DND-41 (cell line): ENCODE data around the gene SNTB2.
"Not testable (repeated sequence)": the region's sequence is repeated elsewhere in the genome, so short reads cannot be mapped to it uniquely, and the experiment has no call there.

Experiments
- ATAC-seq: fragments of 200-7000 bp; cut with Tn5 transposase; 3 replicates; pipeline ENCODE4 v1.9.1; 2021; ENCODE audit warnings: low read depth; ENCODE audit not compliant: insufficient read depth
- DNase-seq: peaks from one replicate; pipeline ENCODE4 v3.0.0-alpha.2; 2020
- H2AFZ ChIP-seq: 2 replicates; pipeline ENCODE4 v1.6.0; 2012; ENCODE audit warnings: low read depth, low read length
- H3K27ac ChIP-seq: 2 replicates; pipeline ENCODE4 v1.5.1; 2012; ENCODE audit warnings: low read length, inconsistent platforms
- H3K27me3 ChIP-seq: fragments of 200-600 bp; sonication (generic); 2 replicates; pipeline ENCODE4 v1.6.0; 2012; ENCODE audit warnings: low read length, mild to moderate bottlenecking, inconsistent platforms; ENCODE audit not compliant: insufficient read depth, poor library complexity
- H3K36me3 ChIP-seq: 2 replicates; pipeline ENCODE4 v1.5.1; 2012; ENCODE audit warnings: low read length, inconsistent platforms; ENCODE audit not compliant: insufficient read depth
- H3K4me1 ChIP-seq: 2 replicates; pipeline ENCODE4 v1.5.1; 2012; ENCODE audit warnings: mild to moderate bottlenecking, low read length; ENCODE audit not compliant: insufficient read depth
- H3K4me2 ChIP-seq: 2 replicates; pipeline ENCODE4 v1.6.0; 2012; ENCODE audit warnings: mild to moderate bottlenecking, moderate library complexity, low read length, inconsistent platforms; ENCODE audit not compliant: insufficient read depth
- H3K4me3 ChIP-seq, 2 experiments: fragments of 200-600 bp in 1 of 2; shearing (Covaris generic) in 1 of 2; 2 replicates each; pipeline ENCODE4 v1.5.1; 2012 to 2016; ENCODE audit warnings: inconsistent platforms in 2 of 2, low read length in 2 of 2, mild to moderate bottlenecking in 2 of 2, low read depth in 1 of 2, moderate library complexity in 1 of 2
- H3K79me2 ChIP-seq: 2 replicates; pipeline ENCODE4 v1.6.0; 2012; ENCODE audit warnings: low read length, inconsistent platforms; ENCODE audit not compliant: insufficient read depth
- H3K9ac ChIP-seq: 2 replicates; pipeline ENCODE4 v1.6.0; 2012; ENCODE audit warnings: low read depth, mild to moderate bottlenecking, inconsistent platforms, low read length, moderate library complexity
- H3K9me3 ChIP-seq: 2 replicates; pipeline ENCODE4 v1.5.1; 2012; ENCODE audit warnings: low read length, moderate library complexity, mild to moderate bottlenecking, inconsistent platforms; ENCODE audit not compliant: insufficient read depth, severe bottlenecking
- H4K20me1 ChIP-seq: 2 replicates; pipeline ENCODE4 v1.6.0; 2012; ENCODE audit warnings: low read length; ENCODE audit not compliant: insufficient read depth
- CTCF ChIP-seq: IDR thresholded peaks from 2 replicates; pipeline ENCODE4 v1.5.1; 2012; ENCODE audit warnings: borderline replicate concordance, low read length, moderate library complexity, mild to moderate bottlenecking; ENCODE audit not compliant: poor library complexity, severe bottlenecking; ENCODE audit errors: extremely low read depth
- EZH2 ChIP-seq: IDR thresholded peaks from 3 replicates; pipeline ENCODE4 v1.6.1; 2012; ENCODE audit warnings: borderline replicate concordance, low read depth, mild to moderate bottlenecking, moderate library complexity, low read length, inconsistent platforms; ENCODE audit not compliant: severe bottlenecking

SNTB2 gene

GRCh38 chr16:69277413-69277812, 90.4 kb downstream of the SNTB2 start:
- no peak for TF ChIP-seq EZH2
- ATAC-seq (no peak), DNase-seq (no peak)
- no peaks in the 10 kb centered on the region for H3K79me2 ChIP-seq
- H3K27ac ChIP-seq = no peak overlapping the region
- no peak overlapping the region for H3K4me3 ChIP-seq
- H3K9ac ChIP-seq = no peak overlapping the region
- H3K36me3 ChIP-seq = no peaks in the 10 kb centered on the region
- no peak overlapping the region for H2AFZ ChIP-seq
- H3K27me3 ChIP-seq = no peaks in the 10 kb centered on the region
- H3K4me1 ChIP-seq = no peaks in the 10 kb centered on the region
- H4K20me1 ChIP-seq = no peaks in the 10 kb centered on the region
- H3K9me3 ChIP-seq = no peaks in the 10 kb centered on the region
- no peak overlapping the region for H3K4me2 ChIP-seq

GRCh38 chr16:69283851-69284250, 96.9 kb downstream of the SNTB2 start:
- H3K27me3 ChIP-seq = no peaks in the 10 kb centered on the region
- no peaks in the 10 kb centered on the region for H3K4me1 ChIP-seq
- H2AFZ ChIP-seq = no peak overlapping the region
- no peak overlapping the region for H3K4me2 ChIP-seq
- no peaks in the 10 kb centered on the region for H3K9me3 ChIP-seq
- no peak for ATAC-seq
- no peak overlapping the region for H3K9ac ChIP-seq
- peaks cover 20% of the 10 kb centered on the region for H3K36me3 ChIP-seq
- no peak for DNase-seq
- no peak overlapping the region for H3K4me3 ChIP-seq
- H4K20me1 ChIP-seq = no peaks in the 10 kb centered on the region
- TF ChIP-seq EZH2 (no peak), CTCF (no peak)
- H3K79me2 ChIP-seq = no peaks in the 10 kb centered on the region
- H3K27ac ChIP-seq = no peak overlapping the region

GRCh38 chr16:69285240-69285639, 98.3 kb downstream of the SNTB2 start:
- Histone ChIP-seq H3K27ac (no peak overlapping the region), H3K27me3 (no peaks in the 10 kb centered on the region), H3K4me2 (no peak overlapping the region), H4K20me1 (no peaks in the 10 kb centered on the region), H3K9ac (no peak overlapping the region), H3K4me3 (no peak overlapping the region), H3K9me3 (no peaks in the 10 kb centered on the region), H3K4me1 (no peaks in the 10 kb centered on the region), H2AFZ (no peak overlapping the region), H3K36me3 (peaks cover 20% of the 10 kb centered on the region), H3K79me2 (no peaks in the 10 kb centered on the region)
- DNase-seq (no peak), ATAC-seq (no peak)
- no peak for TF ChIP-seq EZH2
- no peak for TF ChIP-seq CTCF

GRCh38 chr16:69286941-69287713, 100.2 kb downstream of the SNTB2 start:
- no peak overlapping the region for H3K4me3 ChIP-seq
- no peaks in the 10 kb centered on the region for H3K79me2 ChIP-seq
- no peaks in the 10 kb centered on the region for H3K9me3 ChIP-seq
- no peak overlapping the region for H3K4me2 ChIP-seq
- TF ChIP-seq EZH2 (no peak), CTCF (peak; percentile 53)
- no peaks in the 10 kb centered on the region for H3K4me1 ChIP-seq
- H3K27me3 ChIP-seq = no peaks in the 10 kb centered on the region
- H4K20me1 ChIP-seq = no peaks in the 10 kb centered on the region
- H2AFZ ChIP-seq = no peak overlapping the region
- no peak overlapping the region for H3K27ac ChIP-seq
- DNase-seq (peak; percentile 40), ATAC-seq (peak; percentile 58; the same call in 2 of the 3 replicates)
- H3K36me3 ChIP-seq = peaks cover 20% of the 10 kb centered on the region
- no peak overlapping the region for H3K9ac ChIP-seq

GRCh38 chr16:69291657-69292056, 104.7 kb downstream of the SNTB2 start:
- H3K36me3 ChIP-seq, ATAC-seq, H3K9ac ChIP-seq, H3K4me2 ChIP-seq, H3K9me3 ChIP-seq, H4K20me1 ChIP-seq, H3K4me3 ChIP-seq, H3K27ac ChIP-seq, H3K79me2 ChIP-seq, DNase-seq, H2AFZ ChIP-seq, H3K27me3 ChIP-seq, H3K4me1 ChIP-seq: not testable (repeated sequence)
